COLO829 (cell line): ENCODE data around the gene B3GALNT1.
A peak's percentile ranks its signal among the peaks of the same experiment; 100 is the strongest.
"Not testable (repeated sequence)": the region's sequence is repeated elsewhere in the genome, so short reads cannot be mapped to it uniquely, and the experiment has no call there.

Experiments used
- DNase-seq: peaks from one replicate; pipeline ENCODE4 v3.0.0; 2012; ENCODE audit warnings: low spot score

Gene B3GALNT1

DNA sequence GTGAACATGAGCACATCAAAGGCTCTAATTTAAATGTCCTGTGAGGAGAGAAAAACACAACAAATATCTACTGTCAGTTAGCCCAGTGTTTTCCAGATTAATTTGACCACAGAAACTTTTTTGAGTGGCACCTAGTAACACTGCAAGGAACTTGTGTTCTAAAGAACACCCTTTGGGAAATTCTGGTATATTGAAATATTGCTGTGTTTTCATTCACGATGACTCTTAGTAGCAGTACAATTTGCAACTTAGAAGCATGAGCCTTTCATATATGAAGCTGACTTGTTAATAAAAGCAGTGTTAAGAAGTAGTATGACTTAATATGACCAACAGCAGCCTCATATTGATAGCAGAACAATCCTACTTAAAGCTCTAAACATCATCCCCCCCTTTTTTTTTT, 32.0 kb downstream of the B3GALNT1 start:
- no peak for DNase-seq

DNA sequence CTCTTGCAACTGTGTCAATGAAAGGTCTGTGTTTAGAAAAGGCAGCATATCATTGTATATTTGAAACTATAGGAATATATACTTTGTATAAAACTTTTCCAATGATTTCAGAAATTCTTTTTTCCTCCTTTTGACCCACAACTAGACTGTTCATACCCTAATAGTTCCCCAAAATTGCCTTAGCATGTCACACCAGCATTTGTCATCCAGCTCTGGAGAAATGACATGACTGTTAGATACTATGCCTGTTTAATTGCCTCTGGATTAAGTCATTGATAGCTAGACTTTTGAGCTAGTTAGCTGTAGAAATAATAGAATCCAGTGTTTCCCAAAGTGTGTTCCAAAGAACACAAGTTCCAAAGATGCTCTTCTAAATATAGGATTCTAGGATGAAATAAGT, 32.4 kb downstream of the B3GALNT1 start:
- no peak for DNase-seq

DNA sequence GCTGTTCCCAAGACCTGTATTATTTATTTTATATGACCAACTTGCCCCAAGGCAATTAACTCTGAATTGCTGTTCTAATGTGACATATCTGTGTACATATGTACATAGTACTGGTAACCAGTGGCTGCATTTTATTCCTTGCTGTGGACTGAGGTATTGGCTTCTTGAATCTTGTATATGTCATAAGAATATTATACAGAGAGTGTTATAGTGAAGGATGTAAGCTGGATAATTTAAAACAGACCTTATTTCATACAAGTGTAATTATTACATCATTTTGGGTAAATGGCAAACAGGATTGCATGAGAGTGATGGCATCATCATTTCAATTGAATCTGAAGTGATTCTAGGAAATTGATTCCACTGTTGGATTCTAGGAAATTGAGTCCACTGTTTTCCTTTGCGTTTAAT, 32.9 kb downstream of the B3GALNT1 start:
- DNase-seq: no peak

DNA sequence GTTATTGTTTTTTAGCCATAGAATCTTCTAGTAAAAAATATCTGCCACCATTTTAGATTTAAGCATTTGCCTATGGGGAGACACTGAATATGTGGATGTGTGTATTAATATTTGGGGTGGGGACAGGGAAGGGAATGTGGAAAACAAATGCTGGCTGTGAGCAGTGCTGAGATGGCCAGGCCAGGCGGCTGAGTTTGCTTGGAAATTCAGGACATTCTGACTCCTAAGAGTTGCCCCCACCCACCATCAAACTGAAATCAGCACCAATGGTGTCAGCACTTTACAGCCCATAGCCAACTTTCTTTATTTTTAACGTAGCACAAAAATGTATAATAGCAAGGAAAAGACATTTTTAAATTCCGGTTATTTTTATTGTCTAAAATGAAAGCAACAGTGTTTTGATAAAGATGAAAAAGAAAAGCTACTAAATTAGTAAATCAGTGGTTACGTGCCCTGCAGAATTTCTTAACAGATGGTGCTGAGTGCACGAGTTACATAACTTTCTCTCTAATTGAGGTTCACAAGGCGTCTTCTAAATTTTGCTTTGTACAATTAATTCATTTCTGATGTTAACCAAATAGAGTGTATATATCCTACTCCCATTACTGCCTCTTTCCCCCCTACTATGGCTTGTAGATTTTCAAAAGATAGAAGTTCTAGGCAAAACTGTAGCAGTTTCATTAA, 34.0 kb downstream of the B3GALNT1 start:
- no peak for DNase-seq

DNA sequence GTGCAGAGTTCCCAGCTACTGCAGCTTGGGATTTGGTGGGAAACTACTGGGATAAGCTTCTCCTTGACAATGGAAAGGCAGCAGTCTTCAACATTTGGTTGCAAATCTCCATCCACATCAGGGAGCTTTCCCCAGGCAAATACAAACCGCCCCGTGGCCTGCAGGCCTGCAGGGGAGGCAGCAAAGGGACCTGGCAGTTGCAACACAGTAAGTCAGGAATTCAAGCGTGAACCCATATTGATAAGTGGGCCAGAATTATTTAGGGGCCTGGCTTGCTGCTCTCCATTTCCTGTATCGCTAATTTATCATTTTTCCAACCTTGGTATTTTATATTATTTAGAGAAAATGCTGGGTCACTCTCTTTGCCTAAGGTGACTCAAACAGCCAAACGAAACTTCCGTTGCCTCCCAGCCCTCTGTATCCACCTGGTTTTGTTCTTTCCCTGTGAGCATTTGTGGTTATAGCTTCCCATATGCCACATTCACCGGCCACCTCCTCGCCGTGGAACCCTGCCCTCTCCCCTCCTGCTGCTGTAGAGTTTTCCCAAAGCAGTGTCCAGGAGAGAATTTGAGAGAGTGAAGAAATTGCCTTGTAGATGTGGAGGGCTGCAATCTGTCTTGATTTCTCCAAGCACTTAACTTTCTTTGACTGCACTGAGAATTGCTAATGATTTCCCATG, 34.8 kb downstream of the B3GALNT1 start:
- no peak for DNase-seq

DNA sequence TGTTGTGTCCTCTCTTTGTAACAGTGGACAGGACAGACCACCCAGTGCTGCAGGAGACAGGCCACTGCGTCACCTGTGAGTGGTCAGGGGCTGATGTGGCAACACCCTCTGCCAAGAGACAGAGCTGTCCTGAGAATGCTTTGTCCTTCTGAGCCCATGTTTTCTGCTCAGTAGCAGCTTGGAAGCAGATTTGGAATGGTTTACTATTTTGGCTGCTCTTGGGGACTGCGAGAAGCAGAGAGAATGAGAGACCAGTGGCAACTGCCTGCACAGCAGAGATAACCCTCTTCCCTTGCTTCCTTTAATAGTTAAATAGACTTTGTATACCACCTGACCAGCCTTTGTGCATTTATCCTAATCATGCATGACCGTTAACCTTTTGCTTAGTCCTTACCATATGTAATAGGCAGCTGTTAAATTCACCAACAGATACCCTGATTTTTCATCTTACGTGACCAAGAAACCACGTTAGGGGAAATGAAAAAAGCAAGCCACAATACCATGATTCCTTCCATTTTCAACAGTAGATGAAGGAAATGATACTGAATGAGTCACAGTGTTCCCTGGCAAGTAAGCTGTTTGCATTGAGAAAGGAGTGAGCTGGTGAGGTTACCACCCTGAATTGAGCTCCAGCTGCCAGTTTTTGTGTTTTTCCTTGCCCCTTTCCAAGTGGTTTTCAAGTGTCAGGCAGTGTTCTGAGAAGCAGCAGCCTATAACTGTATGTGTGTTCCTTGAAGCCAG, 35.5 kb downstream of the B3GALNT1 start:
- DNase-seq: peak; percentile 29

DNA sequence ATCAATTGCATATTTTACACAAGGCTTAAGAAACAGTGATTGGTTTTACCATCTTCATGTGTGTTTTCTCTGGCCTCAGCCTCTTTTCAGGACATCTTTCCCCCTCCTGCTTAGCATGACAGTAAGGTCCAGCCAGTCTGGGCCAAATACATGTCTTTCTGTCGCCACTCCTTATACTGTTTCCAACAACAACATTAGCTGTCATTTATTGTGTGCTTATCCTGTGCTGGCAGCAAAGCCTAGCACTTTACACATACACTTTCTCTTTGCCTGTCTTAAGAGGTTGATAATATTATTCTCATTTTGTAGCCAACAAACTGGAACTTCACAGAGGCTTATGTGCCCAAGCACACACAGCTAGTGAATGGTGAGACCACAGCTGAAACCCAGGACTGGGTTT, 37.8 kb downstream of the B3GALNT1 start:
- DNase-seq: no peak

DNA sequence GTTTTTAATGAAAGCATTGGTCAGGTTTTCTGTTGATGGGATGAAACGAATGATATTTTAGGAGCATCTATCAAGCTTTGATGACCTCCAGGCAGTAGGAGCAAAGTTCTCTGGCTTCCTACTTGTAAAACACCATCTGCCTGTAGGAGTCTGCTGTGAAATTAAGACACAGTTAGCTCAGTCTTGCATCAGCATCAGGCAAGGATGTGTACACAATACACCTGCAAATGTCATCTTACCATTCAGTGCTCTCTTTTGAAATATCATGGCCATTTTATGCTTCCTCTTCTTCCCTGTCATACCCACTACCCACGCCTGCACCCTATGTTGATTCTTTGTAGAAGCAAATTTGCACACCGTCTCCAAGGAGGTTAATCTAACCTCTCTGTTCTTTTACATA, 38.2 kb downstream of the B3GALNT1 start:
- DNase-seq: no peak

DNA sequence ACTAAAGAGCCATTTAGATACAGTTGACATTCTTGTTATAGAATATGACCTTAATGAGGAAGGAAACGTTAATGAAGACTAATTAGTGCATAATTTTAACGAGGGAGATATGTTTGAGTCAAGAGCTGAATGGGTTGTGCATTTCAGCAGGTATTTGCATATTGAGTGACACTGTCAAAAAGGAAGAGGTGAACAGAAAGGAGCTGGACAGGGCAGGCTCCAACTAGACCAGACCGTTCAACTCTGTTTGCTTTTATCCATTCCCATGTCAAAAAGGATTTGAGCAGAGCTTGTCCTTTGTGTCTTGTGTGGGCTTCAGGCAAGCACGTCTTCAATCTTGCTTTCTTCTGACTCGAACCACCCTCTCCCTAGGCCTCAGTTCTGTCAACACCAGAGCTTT, 40.7 kb downstream of the B3GALNT1 start:
- no peak for DNase-seq

DNA sequence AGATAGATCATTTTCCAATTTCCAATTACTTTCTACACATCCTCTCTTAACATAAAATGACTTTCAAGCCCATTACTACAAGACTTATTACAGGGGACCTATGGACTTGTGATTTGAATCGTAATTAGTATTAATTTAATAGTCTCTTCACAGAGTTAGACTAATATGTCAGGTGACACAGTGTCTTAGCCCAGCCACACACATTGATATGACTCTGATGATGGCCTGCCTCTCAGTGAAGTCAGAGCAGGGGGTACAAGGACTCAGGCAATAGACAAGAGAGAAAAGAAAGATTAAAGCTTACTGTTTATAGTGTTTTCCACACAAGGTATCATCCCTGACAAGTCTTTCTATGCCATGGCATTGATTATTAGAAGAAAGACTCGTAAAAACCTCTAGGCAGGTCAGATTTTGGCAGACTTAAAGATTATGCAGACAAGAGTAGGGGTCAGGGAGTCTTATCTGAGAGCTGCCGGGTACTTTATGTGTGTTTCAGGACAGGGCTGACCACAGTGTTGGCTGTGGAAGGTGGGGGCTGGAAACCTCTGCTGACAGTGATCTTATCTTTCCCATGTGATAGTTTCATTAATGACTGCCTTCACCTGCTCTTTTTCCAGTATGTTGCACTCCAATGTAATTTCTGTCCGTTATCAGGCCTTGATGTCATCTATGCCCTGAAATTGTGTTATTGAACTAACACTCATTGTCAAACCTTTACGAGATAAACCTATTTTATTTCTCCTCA, 50.1 kb downstream of the B3GALNT1 start:
- no peak for DNase-seq

DNA sequence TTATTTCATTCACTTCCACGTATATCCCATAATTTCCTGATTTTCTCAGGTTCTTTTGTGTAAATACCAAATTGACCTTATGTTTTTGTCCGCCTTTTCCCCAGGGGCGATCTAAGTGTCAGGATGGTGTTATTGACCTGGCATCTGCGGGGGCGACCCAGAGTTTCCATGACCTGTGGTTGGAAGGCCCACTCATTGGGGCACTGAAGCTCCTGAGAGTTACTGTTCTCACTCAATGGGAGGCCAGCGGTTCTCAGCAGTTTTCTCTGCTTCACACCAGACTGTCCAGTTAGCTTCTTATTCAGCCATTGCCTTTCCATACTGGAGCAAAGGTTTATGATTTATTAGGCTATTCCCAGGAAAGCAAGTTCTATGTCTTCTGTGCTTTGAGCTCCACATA, 53.3 kb downstream of the B3GALNT1 start:
- DNase-seq: no peak

DNA sequence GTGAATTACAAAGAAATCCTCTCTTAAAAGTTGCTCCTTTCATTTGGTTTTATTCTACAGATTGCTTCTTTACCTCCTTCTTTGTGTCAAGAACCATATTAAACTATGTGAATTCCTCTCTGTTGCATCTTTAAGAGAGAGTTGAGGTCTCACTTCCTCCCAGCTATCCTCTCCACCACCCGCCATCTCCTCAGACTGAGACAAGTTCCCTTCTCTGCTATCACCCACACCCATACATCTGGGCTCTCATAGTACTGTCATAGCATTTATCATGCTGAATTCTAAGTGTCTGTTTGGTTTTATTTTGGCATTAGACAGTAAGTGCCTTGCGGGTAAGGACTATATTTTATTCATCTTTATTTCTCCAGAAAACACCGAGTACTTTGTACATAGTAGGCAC, 54.2 kb downstream of the B3GALNT1 start:
- no peak for DNase-seq

DNA sequence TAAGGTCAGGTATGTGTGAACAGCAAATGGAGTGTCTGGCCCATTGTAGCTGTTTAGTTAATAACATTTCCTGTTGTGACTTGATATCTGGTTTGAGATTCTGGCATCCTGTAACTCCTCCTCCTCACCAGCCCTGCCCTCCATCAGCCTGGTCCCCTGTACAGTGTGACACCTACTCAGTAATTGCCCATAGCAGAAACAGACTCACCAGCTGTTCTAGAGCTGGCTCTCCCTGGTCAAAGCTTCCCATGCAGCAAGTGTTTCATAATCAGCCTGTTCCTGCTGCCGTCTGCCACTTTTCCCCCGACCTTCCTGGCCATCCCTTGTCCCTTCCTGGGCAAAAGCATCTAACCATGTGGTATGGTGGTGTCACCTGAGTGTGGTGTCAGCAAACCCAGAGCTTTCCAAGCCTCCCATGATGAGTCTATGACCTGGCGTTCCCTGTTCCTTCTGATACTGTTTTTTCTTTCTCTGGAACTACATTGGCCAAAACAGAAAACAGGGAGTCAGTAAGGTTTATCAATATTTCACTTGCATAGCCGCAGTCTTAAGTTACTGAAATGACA, 55.4 kb downstream of the B3GALNT1 start:
- DNase-seq: no peak

DNA sequence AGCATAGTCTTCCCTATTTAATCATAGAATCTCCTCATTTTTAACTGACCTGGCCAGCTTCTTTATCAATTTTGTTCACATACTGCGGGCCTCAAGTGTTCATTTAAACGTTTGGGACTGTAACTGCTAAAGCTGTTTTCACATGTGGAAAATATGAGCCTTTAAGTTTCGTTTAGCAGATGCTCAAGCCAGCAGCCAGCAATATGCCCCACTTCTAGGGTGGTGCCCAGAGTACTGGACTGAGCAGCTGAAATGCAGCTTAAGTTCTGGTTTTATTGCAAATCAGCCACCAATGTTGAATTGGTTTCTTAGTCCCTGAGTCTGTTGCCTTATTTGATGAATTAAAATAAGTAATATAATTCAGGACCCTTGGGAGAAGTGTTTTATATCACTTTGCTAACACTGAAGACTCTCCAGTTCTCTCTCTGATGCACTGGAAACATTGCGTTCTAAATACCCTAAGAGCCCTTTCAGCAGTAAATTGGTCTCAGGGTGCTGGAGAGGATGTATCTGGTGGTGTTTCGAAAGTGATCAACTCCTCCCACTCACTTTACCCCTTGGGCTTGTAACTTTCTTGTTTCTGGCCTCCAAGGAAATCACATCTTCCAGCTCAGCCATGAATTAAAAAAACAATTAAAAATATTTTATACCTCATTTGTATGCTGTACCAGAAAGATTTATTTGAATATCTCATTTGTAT, 61.7 kb downstream of the B3GALNT1 start:
- no peak for DNase-seq

DNA sequence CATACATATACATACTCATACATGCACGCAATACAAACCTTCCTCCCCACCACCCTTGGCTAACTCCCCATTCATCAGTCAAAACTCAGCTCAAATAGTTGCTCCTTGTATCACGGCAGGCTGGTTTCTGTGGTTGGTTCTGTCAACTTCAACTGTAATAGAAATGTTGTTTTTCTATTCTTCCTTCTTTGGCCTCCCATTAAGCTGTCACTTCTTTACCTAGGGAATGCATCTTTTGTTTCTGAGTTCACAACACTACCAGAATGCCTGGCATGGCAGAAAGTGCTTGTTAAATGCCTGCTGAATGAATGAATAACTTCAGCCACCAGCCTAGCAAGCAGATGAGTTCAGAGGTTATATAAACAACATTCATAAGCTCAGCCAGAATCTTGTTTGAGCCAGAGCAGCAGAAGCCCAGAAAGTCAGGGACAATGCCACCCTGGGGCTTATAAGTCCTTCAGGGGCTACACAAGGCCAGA, 63.1 kb downstream of the B3GALNT1 start:
- DNase-seq: no peak

DNA sequence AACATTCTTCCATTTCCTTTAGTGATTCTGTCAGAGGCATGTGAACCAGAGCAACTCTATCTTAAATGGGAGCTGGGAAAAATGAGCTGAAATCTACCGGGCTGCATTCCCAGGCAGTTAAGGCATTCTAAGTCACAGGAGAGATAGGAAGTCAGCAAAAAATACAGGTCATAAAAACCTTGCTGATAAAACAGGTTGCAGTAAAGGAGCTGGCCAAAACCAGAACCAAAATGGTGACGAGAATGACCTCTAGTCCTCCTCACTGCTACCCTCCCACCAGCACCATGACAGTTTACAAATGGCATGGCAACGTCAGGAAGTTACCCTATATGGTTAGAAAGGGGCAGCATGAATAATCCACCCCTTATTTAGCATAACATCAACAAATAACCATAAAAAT, 66.4 kb downstream of the B3GALNT1 start:
- no peak for DNase-seq

DNA sequence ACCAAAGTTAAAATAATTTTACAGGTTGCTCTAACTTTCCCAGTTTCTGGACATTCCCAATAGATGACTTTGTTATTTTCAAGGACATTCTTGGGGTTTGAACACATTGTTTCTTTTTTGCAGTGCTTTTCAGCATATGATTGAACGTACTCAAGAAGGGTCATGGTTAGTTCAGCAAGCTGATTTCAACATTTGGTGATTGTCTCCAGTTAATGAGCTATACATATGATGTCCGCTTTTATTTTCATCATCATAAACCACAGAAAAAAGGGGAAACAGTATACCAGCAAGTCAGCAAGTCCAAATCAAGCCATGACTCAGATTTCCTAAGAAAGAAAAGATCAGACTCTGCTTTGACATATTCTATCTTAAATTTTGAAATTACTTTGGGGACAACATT, 69.4 kb downstream of the B3GALNT1 start:
- no peak for DNase-seq

DNA sequence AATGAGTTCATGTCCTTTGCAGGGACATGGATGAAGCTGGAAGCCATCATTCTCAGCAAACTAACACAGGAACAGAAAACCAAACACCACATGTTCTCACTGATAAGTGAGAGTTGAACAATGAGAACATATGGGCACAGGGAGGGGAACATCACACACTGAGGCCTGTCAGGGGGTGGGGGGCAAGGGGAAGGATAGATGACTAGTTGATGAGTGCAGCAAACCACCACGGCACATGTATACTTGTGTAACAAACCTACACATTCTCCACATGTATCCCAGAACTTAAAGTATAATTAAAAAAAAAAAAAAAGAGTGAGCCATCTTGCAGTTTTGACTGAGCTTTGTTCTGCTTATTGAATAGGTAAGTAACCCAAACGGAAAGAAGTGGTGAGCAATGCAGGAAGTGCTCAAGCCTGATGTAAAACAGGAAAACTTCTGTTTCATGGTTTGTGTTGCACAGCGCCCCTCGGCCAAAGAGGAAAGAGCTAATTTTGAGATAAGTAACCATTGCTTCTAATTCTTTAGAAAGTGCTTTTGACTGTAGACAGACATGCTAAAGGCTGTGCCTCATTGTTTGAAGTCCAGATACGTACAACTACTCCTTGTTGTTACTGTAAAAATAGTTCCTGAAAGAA, 70.1 kb downstream of the B3GALNT1 start:
- DNase-seq: not testable (repeated sequence)
